CD4-positive, alpha-beta T cell treated with Interleukin-6 for 4 hours (primary cell): ENCODE measurements around the gene LAMTOR2.

ENCODE experiments used
- DNase-seq: peaks from one replicate; pipeline ENCODE4 v3.0.0-alpha.2; 2020; ENCODE audit warnings: mixed read lengths

Gene LAMTOR2

DNA sequence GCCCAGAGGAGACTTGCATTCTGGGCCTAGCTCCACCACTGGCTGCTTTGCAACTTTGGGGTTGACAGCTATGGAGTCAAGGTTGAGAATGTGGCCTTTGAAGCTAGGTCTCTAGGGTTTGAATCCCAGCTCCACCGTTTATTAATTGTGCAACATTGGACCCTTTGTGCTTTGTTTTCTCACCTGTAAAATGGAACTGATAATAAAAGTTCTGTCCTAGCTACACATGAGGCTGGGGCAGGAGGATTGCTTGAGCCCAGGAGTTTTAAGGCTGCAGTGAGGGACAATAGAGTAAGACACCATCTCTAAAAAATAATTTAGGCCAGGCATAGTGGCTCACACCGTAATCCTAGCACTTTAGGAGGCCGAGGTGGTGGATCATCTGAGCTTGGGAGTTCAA lies 44.7 kb downstream of the LAMTOR2 start:
- DNase-seq: no peak

DNA sequence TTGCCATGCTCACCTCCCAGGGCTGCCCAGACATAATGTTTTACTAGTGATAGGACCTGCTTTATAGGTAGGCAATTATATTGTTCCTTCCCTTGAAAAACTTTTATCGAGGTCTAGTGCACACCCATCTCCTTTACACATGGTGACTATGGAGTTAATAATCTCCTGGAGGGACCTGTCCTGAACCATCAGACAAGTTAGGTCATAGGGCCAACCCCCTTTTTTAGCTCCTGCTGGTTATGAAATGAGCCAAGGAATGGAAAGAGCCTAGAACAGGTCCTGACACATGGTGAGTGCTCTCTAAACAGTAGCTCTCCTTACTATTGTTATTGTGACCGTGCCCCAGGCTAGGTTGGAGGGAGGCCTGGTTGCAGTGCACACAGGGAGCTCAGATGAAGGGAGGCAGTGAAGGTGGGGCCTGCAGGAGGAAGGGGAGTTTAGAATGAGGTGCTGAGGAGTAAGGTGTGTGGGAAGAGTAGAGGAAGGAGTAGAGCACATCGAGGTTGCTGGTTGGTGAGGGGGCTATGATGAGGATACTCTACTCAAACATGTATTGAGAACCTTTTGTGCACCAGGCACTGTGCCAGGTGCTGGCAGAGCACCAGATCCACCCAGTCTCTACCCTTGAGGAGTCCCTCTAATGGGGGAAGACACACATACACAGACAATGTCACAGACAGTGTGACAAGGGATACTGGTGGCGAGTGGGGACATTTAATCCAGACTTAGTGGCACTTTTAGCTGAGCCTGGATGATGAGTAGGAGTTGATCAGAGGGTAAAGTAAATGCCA lies 45.8 kb downstream of the LAMTOR2 start:
- DNase-seq: no peak

DNA sequence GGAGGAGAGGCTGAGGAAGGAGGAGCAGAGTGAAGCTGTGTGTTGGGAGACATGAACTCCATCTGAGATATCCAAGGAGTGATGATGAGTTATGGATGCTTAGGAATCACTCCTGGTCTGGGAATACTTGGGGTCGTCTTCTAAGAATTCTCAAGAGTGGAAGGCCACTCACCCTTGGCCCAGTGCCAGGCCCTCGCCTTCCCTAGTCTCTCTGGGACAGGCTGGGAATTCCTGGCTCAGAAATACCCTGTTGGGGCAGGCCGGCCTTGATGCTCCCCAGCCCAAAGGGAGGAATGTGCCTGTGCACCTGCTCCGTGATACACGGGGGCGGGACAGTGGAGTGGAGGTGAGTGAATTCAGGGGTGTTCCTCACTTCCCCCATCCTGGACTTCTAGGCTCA lies 47.3 kb downstream of the LAMTOR2 start:
- no peak for DNase-seq

DNA sequence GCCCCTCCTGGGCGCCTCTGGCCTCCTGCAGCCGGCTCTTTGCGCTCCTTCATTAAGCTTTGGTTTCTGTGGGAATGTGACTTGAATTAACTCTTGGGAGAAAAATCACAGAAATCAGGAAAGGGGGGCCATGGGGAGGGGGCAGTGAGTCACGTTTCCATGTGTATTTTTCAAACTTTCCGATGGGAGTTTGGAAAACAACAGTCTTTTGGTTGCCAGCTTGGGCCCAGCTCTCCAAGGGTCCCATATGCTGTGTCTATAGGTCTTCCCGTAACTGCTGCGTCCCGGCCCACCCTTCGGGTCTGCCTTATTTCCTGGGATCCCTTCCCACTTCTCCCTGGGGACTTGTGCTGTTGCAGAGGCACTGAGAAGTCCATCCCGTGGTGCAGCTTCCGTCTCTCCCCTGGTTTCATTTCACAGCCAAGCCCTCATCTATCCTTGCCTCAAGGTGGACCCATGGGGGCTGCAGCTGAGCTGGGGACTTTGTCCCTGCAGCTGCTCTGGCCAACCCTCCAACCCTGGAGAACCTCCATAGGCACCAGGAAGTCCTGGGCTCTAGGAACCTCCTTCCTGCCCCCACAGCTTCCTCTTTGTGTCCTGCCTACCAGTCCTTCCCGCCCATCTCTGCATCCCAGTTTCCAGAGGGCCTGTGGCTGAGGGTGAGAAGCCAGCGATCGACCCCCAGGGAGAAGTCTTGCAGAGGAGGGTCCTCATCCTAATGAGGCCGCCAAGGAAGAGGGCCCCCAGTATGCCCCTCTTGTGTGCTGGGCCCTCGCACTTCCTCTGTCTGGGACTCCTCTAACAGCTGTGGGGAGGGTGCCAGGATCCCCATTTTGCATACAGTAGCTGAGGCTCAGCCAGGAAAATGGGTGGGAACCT lies 48.3 kb downstream of the LAMTOR2 start:
- DNase-seq: no peak

DNA sequence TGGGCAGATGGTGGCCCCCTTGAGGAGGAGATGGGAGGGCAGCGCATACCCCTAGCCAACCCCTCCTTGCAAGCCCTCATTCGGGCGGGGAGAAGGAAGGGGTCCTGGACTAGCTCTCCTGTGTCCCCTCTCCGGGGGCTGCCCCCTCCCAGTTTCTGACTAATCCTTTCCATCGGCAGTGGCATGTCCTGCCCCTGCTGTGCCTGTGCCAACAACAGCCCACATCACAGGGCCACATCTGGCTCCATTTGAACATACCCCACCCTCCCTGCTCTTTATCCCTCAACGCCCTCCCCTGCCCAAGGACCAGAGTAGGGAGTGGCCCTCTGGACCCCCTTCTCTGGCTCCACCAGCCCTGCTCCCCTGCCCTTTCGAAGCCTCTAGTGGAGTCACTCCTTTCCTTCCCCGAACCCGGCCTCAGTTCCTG lies 49.0 kb downstream of the LAMTOR2 start:
- DNase-seq: peak; percentile 27

DNA sequence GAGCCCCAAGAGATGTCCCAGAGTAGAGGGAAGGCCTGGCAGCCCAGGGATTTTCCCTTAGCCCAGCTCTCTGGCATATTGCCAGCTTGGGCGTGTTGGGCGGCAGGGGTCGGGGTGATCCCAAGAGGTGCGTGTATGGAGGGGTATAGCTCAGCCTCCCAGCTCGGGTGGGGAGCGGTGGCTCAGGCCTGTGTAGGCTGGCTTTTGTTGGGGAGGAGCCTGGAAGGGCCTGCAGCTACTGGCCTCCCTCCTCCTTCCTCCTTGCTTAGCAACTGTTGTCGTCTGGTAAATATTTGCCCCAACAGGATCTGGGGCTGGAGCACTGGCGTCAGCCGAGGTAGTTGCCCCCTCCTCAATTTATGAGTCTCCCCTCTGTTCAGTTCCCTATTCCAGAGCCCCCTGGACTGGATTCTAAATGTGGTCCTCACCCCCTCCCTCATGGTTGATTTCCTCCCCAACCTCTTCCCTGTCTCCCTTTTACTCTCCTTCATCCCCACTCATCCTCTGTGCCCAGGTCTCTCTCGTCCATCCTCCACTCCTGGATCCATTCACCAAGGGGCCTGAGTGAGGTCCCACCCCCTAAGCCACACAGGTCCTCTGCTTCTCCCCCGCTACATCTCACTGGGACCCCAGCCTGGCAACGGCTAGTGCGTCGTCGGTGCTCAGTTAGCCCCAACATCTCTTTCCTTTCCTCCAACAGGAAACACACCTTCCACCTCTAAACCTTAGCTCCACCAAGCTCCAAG lies 49.7 kb downstream of the LAMTOR2 start:
- DNase-seq: peak; percentile 45

DNA sequence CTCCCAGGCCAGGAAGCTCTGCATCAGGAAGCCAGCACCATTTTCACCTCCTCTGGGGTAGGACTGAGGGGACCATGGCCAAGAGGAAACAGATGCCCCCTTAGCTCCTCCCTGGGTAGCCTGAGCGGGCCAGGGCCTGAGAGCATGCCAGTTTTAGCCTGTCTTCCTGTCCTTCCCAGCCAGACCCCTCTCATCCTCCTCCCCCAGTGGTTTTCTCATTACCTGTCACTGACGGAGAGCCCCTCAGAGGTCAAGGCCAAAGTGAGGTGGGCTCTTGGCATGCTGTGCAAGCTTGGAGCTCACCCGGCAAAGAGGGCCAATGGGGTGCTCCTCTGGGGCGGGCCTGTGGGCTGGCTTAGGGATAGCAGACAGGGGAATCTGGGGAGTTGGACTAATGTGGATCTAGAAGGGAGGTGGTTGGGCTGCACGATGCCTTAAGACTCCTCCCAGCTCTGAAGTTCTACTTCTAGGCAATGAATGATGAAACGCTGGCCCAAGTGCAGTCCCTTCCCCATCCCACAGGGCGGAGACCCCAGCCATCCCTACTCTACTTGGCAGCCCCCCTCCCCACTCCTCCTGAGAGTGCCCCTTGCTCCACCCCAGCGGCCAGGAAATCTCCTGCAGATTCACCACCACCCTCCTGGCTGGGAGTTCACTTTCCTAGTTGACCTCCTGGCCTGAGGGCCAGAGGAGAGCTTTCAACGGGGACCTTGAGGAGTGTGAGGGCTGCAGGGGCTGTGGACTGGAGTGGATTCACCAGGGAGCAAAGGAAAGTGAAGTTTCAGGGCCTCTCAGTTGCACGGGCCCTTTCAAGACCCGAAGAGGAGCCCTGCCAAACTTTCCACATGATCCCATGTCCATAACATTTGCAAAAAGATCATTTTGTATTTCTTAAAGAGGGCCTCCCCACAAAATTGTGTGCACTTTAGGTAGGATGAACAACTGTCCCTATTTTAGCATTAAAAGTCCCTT lies 50.6 kb downstream of the LAMTOR2 start:
- no peak for DNase-seq

DNA sequence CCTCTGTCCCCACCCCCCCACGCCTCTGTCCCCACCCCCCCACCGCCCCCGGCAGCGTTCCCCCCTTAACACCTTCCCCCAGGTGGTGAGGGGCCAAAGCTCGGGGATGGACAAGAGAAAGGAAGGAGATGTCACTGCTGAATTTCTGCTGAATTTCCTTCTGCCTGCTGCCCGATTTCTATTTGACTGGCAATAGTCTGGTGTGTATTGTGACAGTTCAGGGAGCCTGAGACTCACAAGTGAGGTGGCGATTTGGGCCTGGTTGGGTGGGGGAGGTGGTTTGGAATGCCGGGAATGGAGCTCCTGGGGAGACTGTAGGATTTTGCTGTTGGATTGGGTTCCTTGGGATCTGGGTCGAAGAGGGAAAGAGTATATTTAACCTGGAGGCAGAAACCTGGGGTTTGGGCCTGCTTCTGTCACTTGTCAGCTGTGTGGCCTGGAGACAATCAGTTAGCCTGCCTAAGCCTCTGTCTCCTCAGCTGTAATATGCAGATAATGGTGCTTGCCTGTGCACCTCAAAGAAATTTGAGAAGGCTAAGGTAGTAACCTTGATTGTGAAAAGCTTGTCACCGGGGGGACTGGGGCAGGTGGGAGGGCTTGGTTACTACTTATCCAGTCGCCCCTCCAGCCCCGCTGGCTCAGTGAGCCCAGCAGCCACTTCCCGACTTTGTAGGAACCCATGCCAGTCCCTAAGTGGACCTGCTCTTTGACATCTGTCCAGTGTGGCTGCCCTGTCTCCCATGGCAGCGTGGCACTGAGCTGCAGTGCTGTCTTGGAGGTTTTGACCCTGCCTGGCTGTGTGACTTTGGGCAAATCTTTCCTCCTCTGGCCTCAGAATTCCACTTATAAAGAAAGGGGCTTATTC lies 52.3 kb downstream of the LAMTOR2 start:
- DNase-seq: no peak

DNA sequence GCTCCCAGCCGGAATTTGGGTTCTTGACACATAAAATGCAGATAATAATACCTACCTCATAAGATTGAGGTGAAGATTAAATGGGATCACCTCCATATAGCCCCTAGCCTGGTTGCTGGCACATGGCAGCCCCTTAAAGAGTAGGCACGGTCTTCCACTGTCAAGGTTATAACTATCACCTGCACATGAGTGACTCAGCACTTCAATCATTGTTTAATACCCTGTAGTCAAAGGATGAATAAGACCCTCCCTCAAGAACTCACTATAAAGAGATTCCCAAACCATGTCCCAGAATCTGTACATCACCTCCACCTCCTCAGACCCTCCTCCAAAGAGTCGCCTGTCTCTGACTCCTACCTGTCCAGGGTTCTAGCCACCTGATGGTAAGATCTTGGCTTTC lies 53.5 kb downstream of the LAMTOR2 start:
- DNase-seq: no peak
